GM12873 (cell line): Measurements from ENCODE around the gene MAML2.

Experiments used
- CTCF ChIP-seq: IDR thresholded peaks from 2 replicates; pipeline ENCODE4 v1.5.1; 2012; ENCODE audit warnings: low read depth, mild to moderate bottlenecking, moderate library complexity, low read length, control low read depth; ENCODE audit not compliant: insufficient read depth; ENCODE audit errors: missing control alignments

Gene MAML2

GRCh38 chr11:96113193-96113681 is 229.8 kb downstream of the MAML2 start:
- TF ChIP-seq CTCF = no peak

GRCh38 chr11:96112192-96113128 is 230.5 kb downstream of the MAML2 start:
- TF ChIP-seq CTCF = no peak

- TF ChIP-seq CTCF = no peak
Observed at GRCh38 chr11:96111308-96111707, 231.7 kb downstream of the MAML2 start.

DNA sequence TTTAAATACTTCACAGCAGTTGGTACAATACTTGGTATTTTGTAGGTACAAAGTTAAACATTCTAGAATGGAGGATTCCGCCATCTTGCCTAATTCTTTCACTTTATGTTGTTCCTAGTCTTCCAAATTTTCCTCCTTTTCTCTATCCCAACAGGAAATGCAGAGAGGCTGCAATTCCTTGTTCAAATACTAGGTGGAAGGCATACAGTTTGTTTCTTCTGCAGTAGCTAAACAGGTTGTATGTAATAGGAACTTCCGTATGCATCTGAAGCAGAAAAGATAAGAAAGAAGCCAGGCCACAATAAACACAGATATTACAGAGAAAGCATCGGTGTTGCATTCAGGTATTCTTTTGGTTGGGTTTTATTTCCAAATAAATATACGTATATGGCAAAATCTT is 232.7 kb downstream of the MAML2 start:
- TF ChIP-seq CTCF = no peak

GRCh38 chr11:96109331-96110030 is 233.5 kb downstream of the MAML2 start:
- TF ChIP-seq CTCF = no peak

DNA sequence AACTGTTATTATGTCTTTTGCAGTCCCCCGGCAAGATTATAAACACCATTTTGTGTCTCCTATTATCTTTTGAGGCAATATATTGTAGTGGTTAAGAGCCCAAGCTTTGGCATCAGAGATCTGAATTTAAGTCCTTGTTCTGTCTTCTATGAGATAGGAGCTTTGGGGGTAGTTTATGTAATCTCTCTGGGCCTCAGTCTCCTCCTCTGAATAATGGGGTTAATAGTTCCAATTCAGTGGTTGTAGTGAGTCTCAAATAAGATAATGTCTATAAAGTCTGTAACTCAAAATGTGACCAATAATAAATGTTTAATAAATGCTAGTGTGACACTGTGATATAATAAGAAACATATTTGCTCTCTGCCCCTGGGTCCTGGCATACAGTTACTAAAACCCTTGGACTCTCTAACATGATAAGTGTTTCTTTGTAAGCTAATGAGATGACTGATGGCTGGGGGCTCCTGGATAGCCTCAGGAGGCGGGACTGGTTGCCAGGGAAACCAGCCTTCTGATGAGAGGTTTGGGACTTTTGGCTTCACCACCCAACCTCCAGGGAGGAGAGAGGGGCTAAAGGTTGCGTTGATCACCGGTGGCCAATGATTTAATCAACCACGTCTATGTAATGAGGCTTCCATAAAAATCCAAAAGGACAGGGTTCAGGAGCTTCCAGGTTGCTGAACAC is 235.7 kb downstream of the MAML2 start:
- TF ChIP-seq CTCF = no peak

DNA sequence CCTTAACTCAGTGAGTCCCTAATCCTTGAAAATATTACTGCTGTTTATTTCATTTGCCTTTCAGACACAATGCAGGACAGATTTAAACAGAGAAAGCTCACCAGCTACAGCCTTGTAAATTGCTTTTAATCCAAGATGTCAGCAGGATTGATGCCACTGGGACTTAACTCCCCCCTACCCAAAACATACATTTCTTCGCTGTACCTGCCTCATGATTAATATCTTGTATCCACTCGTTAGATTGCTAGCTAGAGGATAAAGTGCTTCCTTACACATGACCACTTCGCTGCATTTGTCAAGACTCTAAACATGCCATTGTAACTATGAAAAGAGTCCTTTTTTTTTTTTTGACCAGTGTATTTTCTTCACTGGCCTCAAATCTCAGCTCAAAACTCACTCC is 236.3 kb downstream of the MAML2 start:
- TF ChIP-seq CTCF = no peak
